ENCODE data around the gene B3GAT3. TPM values are rescaled to one million over a fixed set of nuclear protein-coding genes. Genes with fewer than 3 reads are reported as not detected.

B3GAT3 gene
- total RNA-seq, 4 donors from 2014 or later = 8.6 to 17.2 (median 12.9) TPM

DNA sequence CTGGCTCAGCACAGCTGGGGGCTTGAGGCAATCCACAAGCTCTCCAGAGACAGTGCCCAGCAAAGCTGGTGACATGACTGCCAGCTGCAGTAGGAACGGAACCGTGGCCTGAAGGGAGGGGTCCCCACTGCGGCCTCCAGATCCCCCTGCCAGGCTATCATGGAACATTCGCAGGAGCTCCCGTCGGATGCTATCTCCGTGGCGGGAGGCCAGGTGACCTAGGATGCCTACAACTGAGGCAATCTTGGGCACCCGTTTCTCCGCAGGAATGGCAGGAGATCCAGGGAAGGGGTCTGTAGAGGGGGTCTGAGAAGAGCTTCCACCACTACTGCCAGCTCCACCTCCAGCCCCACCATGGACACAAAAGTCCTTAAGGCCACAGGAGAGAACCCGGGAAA, 27.2 kb upstream of the B3GAT3 start:
- peaks cover 28 to 51% (median 32%) of the 10 kb centered on the region in 3 donors for H3K4me1 ChIP-seq
- intact Hi-C loops (cut with DNase I) = no loop called here
- no peak for TF ChIP-seq POLR2A (IDR thresholded peaks at IDR 0.05)
- TF ChIP-seq, protein P1, sequence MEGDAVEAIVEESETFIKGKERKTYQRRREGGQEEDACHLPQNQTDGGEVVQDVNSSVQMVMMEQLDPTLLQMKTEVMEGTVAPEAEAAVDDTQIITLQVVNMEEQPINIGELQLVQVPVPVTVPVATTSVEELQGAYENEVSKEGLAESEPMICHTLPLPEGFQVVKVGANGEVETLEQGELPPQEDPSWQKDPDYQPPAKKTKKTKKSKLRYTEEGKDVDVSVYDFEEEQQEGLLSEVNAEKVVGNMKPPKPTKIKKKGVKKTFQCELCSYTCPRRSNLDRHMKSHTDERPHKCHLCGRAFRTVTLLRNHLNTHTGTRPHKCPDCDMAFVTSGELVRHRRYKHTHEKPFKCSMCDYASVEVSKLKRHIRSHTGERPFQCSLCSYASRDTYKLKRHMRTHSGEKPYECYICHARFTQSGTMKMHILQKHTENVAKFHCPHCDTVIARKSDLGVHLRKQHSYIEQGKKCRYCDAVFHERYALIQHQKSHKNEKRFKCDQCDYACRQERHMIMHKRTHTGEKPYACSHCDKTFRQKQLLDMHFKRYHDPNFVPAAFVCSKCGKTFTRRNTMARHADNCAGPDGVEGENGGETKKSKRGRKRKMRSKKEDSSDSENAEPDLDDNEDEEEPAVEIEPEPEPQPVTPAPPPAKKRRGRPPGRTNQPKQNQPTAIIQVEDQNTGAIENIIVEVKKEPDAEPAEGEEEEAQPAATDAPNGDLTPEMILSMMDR (IDR thresholded peaks at IDR 0.05) = no peak
- DNase-seq = no peak
- H3K36me3 ChIP-seq = peaks cover 0 to 45% (median 25%) of the 10 kb centered on the region in 3 donors
- no peak overlapping the region for H3K27ac ChIP-seq
- H3K9me3 ChIP-seq = no peaks in the 10 kb centered on the region
- no peak overlapping the region for H3K4me3 ChIP-seq
- 88 to 97% methylated on average over 7 to 10 of the region's 11 CpGs for WGBS, 2 donors
- H3K27me3 ChIP-seq = no peaks in the 10 kb centered on the region

DNA sequence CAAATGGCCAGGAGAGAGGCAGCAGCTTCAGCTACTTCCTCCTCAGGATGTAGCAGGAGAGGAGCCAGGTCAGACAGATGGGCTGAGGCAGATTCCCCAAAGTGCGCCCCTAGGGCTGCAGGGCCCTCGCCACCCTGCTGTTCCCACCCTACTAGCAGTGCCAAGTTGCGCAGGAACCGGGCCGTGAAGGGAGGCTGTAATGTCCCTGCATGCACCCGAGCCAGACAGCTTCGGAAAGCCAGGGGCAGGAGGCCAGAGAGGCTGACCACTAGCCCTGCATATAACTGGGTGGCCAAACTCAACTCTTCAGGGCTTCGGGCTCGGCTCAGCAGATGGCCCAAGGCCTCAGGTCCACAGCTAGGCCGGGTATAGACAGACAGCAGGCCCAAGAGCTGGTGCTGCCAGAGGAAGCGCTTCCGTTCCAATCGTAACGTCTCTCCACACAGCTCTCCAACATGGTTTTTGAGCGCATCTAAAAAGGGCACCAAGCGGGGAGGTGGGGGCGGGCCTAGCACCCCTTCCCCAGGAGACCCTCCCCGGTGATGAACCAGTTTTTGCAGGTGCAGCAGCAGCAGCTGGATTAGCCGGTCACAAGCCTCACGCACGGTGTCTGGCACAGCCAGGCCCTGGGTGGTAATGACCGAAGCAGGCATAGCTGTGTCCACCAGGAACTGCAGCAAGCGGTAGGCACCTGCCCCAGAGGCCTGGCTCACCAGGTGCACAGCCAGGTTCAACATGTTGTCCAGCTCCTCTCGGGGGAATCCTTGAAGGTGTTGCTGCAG, 26.6 kb upstream of the B3GAT3 start:
- intact Hi-C loops (cut with DNase I) = no loop called here
- H3K9me3 ChIP-seq = no peaks in the 10 kb centered on the region
- WGBS, 2 donors = 89 to 95% methylated on average over 7 to 8 of the region's 24 CpGs
- no peak for DNase-seq
- peaks cover 28 to 57% (median 32%) of the 10 kb centered on the region in 3 donors for H3K4me1 ChIP-seq
- no peak for TF ChIP-seq POLR2A (IDR thresholded peaks at IDR 0.05)
- TF ChIP-seq, protein P1 (IDR thresholded peaks at IDR 0.05) = no peak
- H3K36me3 ChIP-seq = peaks cover 0 to 51% (median 30%) of the 10 kb centered on the region in 3 donors
- no peak overlapping the region for H3K27ac ChIP-seq
- H3K4me3 ChIP-seq = no peak overlapping the region
- no peaks in the 10 kb centered on the region for H3K27me3 ChIP-seq

DNA sequence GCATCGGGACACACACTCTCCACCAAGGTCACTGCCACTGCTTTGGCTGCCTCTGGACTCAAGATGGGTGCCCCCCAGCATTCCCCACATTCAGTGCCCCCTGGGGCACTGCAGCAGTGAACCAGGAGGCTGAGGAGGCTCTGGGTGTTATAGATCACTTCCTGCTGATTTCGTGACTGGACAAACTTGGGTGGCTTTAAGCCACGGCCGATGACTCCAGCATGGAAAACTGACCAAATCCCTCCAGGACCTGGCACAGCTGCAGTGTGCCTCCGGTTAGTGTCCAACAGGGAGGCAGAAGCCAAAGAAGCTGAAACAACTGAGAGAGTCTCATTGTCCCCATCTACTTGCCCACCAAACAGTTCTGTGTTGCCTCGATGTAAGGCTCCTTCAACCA, 25.8 kb upstream of the B3GAT3 start:
- no peak for DNase-seq
- TF ChIP-seq POLR2A (IDR thresholded peaks at IDR 0.05) = no peak
- TF ChIP-seq, protein P1 (IDR thresholded peaks at IDR 0.05) = no peak
- Histone ChIP-seq H3K27me3 (no peaks in the 10 kb centered on the region), H3K4me3 (no peak overlapping the region), H3K27ac (peak overlapping the region in 1 of 4 donors; percentile 96), H3K4me1 (peaks cover 28 to 58% (median 32%) of the 10 kb centered on the region in 3 donors), H3K9me3 (no peaks in the 10 kb centered on the region), H3K36me3 (peaks cover 0 to 59% (median 30%) of the 10 kb centered on the region in 3 donors)
- intact Hi-C loops (cut with DNase I) = no loop called here
- WGBS, 2 donors = 83% methylated on average over 4 of the region's 6 CpGs; no CpG with 5 or more reads in 1 of the 2 donors

DNA sequence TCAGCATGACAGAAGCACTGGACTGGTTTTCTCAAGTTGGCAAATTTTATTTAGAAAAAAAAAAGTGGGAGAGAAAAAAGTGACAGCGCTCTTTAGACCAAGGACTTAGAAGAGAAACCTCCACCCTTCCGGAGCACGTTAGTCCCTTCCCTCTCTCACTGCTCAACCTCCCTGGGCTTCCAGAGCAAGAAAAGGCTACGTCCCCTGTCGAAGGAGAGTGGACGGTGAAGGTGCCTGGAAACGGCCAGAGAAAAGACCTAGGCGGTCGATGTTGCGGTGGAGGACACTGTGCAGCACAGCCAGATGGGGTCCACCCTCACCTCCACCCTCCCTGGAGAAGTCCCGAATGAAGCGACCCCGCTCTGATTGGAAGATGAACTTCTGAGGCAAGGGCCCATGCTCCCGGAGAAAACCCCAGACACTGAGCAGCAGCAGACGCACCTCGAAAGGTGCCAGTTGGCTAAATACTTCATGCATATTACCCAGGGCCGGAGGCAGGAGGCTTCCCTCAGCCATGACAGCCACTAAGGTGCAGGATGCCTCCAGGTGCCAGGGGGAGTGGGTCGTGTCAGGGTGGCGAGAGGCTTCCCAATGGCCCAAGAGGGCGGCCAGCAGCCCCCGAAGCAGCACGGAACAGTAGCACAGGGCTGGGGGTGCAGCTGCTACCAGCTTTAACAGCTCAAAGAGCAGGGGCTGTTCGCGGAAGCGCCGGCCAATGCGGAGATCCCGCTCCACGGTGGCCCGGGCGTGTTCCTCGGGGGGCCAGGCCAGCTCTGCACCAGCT, 25.2 kb upstream of the B3GAT3 start:
- H3K4me3 ChIP-seq = peak overlapping the region in 2 of 4 donors; percentile 76 to 96
- WGBS, 2 donors = 8 to 57% methylated on average over 5 to 8 of the region's 32 CpGs
- H3K36me3 ChIP-seq = peaks cover 0 to 65% (median 30%) of the 10 kb centered on the region in 3 donors
- no peaks in the 10 kb centered on the region for H3K27me3 ChIP-seq
- TF ChIP-seq, protein P1 (IDR thresholded peaks at IDR 0.05) = no peak
- no peak for TF ChIP-seq POLR2A (IDR thresholded peaks at IDR 0.05)
- intact Hi-C loops (cut with DNase I) = no loop called here
- H3K9me3 ChIP-seq = no peaks in the 10 kb centered on the region
- DNase-seq = no peak
- peak overlapping the region in 3 of 4 donors; percentile 92 to 96 (median 94) for H3K27ac ChIP-seq
- peaks cover 23 to 53% (median 27%) of the 10 kb centered on the region in 3 donors for H3K4me1 ChIP-seq
